Kidney tubule cell (primary cell): ENCODE data around the gene FOXN4.
A peak's percentile ranks its signal among the peaks of the same experiment; 100 is the strongest.

Source experiments
- DNase-seq: peaks from one replicate; pipeline ENCODE4 v3.0.0-alpha.2; 2018; ENCODE audit warnings: low spot score

FOXN4 gene

DNA sequence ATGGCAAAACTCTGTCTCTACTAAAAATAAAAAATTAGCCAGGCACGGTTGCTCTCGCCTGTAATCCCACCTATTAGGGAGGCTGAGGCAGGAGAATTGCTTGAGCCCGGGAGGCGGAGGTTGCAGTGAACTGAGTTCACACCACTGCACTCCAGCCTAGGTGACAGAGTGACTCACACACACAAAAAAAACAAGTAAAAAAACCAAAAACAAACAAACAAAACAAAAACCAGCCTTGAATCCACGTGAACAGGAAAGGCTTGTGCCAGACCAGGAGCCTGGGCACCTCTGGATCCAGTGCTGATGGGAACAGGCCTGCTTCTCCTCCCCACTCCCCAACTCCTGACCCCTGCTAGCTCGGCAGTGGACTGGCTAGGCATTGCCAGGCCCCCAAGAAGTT is 3.5 kb downstream of the FOXN4 start:
- no peak for DNase-seq

DNA sequence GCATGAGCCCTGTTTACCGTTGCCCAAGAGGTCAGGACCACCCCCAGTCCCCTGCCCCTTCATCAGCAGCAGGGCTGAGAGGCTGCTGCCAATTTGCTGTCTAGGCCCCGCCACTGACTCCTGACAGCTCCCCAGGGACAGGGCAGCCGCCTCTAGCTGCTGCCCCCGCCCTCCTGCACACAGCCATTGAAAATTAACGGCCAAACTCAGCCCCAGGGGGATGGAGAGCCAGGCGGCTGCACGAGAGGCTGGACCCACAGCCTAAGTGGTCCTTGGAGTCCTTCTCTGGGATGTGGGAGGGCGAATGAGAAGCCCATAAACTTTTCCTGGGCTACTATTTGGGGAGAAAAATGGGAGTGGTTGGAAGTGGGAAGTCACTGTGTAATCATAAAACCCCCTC is 4.6 kb downstream of the FOXN4 start:
- no peak for DNase-seq

DNA sequence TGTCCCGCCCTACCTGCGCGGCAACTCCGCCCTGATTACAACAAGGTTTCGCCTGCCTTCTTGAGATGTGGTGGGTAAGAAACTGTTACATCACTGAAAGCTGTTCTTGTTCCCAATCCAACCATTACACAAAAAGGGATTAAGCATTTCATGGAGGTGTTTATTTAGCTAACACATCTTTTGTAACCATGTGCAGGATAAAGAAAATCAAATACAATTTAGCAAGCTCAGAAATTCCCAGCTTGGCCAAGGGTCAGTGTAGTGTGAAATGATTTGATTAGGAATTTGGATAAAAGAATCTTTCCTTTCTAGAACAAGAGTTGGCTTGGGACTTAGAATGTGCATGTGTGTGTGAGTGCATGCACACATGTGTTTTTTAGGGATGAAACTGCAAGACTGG is 6.3 kb downstream of the FOXN4 start:
- DNase-seq = no peak

DNA sequence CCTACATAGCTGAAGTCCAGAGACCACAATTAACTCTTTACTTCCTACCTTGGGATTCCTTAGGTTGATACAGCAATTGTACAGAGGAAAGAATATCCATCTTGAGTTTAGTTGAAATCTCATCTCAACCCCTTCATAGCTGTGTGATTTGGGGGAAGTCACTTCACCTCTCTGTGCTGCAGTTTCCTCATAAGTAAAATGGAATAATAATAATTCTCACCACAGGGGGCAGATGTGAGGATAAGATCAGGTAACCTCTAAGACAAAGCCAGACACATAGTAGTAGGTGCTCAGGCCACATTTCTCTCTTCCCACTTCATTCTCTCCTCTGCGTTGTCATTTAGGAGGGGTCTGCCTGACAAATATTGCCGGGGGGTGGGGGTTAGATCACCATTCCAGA is 6.7 kb downstream of the FOXN4 start:
- peak; percentile 11 for DNase-seq

DNA sequence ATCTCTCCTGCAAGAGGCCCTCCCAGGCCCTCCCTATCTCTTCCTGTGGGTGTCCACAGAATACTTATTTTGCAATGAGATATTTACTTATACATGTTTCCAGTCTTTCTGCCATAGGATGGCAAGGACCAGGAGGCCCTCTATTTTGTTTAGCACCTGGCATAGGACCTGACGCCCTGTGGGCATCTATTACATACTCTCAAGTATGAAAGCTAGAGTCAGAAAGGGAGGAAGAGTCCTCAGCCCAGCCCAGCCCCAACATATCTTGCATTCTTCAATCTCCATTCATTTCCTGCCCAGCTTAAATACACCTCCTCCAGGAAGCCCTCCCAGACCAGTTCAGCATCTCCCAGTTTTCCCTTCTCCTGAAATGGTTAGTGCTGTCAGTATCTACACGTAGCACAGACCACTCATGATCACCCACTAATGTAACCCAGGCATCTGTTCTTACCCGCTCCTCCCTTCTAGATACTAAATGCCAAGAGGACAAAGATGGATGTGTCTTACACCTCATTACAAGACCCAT is 7.4 kb downstream of the FOXN4 start:
- no peak for DNase-seq

DNA sequence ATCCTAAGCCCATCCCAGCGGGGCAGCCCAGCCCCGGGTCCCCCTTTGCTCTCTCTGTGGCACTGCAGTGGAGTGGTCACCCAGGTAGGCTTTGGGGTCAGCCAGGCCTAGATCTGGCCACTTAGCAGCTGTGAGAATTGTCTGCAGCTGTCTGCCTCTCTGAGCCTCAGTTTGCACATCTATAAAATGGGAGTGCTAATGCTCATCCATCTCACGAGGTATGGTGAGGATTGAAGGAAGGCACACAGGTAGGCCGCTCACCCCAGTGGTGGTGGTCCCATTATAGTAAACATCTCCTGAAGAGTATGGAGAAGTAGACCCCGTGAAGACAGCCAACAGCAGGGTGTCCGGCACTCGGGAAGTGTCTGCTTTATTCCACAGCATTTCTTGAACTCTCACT is 9.2 kb downstream of the FOXN4 start:
- DNase-seq = no peak

DNA sequence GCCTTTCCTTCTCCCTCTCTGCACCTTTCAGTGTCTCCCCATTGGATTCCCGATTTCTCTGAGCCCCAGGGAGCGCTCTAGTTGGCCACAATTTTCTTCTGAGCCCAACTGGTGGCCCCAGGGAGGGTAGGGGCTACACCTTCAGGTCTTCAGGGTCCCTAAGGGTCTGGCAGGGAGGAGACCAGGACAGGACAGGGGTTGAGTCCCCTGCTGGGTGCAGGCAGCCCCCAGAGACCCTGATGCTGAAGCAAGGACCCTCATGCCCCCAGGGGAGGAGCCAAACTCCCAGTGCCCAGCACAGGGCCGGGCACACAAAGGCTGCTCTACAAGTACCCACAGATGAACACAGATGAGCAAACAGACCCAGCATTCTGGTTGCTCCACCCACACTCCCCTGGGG is 12.7 kb downstream of the FOXN4 start:
- no peak for DNase-seq

DNA sequence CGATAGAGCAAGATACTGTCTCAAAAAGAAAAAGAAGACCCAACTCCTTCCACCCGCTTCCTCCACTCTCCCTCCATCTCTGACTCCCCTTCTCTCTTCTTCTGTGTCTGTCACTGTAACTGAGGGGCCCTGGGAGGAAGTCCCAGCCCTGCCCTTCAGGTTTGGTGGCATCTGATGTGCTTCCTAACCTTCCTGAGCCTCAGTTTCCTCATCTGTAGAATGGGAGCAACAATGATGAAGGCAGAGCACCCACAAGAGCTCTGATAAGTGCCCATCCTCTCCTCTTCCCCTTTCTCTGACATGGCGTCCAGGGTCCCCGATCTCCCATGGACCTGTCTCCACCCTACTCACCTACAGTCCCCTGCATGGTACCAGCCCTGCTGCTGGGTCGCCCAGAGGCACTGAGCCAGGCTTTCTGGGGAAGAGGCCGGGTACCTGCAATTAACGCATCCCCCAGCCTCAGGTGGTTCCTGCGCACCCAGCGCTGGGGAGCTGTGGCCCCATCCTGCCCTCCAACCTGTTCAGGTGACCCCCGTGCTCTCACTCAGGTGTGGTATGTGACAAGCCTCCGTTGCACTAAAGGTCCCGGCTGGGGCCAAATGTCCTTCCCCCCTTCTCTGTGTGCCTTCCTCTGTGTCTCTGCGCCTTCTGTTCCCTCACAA is 13.2 kb downstream of the FOXN4 start:
- no peak for DNase-seq

DNA sequence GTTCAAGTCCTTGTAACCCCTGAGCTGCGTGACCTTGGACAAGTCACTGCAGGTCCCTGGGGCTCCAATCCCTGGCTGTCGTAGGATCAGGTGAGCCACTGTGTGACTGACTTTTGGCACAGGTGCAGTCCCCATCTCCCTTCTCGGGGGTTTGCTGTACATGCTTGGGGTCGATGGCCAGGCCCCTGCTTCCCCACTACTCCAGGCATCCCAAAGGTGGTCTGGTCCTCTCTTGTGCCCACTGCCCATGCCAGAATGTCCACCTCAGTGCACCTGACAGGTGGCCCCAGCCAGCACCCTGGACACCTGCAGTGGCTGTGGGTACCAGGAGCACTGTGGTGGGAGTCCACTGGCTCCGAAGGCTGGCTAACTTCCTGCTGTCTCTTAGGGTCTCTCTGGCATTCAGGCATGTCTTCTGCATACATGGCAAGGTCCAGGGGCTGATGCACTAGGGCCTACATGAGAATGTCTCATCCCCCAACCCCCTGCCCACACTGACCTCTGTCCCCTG is 14.7 kb downstream of the FOXN4 start:
- no peak for DNase-seq

DNA sequence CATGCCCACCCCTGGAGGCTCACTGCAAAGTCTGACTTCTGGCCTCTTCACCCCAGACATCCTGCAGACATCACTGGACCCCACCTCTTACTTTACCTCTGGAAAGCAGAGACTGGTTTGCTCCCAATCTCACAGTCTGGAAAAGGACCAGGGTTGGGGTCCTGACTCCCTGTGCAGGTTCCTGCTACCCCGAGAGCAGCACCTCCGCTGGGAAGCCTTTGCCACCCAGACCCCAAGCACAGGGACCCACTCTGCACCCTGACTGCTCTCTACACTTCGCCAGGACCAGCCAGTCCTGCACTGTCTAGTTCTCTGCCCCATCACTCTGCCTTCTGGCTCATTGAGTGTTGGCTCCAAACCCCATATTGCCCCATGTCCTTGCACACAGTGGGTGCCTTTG is 16.0 kb downstream of the FOXN4 start:
- no peak for DNase-seq

DNA sequence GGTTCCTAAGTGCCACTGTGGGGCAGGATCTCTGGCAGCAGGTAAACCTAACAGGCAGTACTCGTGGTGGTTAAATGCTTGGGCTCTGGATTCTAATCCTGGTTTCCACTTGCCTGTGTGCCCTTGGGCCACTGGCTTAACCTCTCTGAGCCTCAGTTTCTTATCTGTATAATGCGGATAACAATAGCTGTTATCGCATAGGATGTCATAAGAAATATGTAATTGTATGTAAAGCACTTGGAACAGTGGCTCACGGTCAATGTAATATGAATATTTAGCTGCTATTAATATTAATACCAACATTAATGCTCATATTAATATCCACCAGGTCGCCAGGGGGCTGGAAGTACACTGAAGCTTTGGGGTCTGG is 16.8 kb downstream of the FOXN4 start:
- DNase-seq = no peak

DNA sequence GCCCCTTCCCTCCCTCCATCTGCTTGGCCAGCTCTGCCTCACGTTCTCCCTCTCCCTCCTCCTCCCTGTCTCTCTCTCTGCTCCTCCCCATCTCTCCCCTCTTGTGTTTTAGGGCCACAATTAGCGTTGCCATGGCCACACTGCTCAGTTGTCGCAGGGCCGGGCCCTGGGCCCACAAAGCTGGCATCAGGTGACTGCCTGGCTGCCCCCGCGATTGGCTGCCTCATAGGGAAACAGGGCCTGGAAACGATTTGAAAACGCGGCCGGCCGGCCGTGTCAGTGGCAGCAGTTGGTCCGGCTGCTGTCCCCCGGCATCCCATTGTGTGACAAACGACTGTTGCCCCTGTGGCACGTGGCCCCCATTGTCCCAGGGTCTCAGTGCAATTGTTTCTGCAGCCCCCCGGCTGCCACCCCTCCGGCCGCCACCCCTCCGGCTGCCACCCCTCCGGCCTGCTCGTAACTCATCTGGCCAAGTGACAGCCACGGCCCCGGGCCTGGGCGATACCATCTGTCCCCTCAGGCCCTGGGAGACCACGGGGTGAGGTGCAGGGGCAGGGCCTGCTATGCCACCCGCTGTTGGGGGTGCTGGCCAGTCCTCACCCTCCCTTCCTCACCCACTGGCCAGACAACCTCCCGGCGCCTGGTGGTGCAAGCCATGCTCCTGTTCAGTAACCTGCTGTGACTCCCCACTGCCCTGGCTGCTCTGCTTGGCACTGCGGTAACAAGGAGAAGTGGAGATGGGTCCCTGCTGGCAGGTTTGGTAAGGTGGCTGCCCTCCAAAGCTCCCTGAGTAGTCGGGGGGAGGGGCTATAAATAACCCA is 17.4 kb downstream of the FOXN4 start:
- DNase-seq = peak; percentile 46

DNA sequence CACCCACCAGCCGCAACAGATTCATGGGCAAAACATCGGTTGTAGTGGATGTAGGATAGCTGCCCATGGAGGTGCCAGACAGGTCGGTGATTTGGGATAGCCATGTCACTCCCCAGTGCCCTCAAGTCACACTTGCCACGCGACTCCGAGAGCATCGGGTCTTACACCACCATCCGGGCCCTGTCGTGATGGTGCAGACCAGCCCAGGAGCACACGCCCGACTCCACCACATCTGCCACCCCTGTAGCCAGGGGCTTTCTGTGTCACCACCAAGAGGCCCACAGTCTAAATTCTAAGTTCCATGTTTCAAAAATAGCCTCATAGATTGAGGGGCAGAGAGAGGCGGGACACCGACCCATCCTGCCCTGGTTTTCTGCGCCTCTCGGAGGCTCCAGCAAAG is 18.0 kb downstream of the FOXN4 start:
- no peak for DNase-seq

DNA sequence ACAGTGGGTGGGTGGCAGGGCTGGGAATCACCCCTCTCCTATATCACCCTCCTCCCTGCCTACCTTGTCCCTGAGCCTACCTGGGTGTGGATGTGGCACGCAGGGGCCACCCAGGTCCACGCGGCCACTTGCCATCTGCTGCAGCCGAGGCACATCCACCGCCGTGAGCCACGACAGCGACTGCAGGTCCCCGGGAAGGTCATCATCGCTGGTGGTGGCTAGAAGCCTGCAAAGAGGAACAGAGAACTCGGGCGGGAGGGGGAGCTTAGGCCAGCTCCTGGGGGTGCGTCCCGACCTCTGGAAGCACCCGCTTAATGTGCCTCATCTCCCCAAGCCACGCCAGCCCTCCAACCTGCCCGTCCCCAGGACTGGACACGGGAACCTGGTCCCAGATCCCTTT is 19.0 kb downstream of the FOXN4 start:
- no peak for DNase-seq

DNA sequence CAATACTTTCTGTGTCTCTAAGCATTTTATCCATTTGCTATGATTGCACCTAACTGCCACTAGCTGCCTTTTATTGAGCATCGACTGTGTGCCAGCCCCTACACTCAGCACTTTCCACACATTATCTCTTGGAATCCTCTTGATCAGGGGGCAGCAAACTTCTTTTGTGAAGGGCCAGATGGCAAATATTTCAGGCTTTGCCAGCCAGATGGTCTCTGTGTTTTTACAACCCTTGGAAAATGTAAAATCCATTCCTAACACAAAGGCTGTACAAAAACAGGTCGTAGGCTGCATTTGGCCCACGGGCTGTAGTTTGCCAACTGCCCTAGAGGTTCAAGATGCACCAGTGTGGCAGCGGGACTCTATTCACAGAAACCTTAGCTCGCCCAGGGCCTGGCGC is 19.5 kb downstream of the FOXN4 start:
- DNase-seq = no peak

DNA sequence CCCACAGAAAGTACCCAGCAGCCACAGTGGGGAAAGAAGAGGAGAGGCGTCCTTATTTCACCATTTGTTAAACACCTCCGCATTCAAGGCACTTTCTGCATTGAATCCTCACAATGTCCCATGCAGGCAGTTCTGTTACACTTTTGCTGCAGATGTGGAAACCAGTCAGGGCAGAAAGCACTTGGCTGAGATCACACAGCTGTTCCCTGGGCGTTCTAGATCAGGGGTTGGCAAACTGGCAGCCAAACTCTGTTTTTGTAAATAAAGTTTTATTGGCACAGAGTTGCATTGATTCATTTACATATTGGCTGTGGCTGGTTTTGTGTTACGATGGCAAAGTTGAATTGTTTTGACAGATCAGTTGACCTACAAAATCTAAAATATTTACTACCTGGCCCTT is 20.1 kb downstream of the FOXN4 start:
- no peak for DNase-seq

DNA sequence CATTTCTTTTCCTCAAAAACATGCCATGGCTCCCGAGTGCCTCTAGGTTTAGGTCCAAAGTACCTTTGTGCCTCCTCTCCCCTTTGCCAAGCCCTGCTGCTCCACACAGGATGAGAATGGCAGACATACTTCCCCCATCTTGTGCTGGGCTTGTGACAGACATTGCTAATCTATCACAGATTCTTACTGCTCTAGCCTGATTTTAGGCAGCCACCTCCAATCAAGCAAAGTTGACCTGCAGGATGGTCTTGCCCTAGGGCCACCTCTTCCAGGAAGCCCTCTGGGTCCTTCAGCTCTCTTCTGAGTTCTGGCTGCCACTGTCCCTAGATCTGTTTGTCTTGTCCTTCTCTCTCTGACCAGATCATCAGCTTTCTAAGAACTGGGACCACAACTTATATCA is 20.5 kb downstream of the FOXN4 start:
- DNase-seq = peak; percentile 3

DNA sequence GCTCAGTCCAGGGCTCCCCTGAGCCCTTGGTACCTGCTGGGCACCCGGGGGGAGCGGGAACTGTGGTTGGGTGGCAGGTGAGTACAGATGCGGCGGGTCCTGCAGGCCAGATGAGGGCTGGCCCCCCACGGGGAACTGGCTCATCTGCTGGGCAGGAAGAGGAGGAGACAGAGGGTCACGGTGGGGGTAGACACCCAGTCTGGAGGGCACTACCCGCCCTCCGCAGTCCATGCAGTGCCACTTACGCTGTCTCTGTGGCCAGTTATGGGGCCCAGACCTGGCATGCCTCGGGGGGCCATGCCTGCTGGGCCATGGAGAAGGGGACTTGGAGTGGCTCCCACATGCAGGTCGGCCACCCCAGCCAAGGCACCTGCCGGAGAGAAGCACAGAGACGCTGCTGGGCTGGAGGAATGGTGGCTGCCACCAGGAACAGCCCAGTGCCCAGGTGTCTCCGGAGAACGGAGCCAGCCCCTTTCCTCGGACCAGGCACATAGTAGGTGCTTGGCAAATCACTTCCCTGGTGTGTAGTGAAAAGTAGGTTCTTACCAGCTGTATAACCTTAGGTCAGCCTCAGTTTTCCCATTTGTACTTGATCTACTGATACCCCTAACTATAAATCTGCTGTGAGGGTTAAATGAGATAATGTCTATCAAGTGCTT is 21.1 kb downstream of the FOXN4 start:
- DNase-seq = no peak

DNA sequence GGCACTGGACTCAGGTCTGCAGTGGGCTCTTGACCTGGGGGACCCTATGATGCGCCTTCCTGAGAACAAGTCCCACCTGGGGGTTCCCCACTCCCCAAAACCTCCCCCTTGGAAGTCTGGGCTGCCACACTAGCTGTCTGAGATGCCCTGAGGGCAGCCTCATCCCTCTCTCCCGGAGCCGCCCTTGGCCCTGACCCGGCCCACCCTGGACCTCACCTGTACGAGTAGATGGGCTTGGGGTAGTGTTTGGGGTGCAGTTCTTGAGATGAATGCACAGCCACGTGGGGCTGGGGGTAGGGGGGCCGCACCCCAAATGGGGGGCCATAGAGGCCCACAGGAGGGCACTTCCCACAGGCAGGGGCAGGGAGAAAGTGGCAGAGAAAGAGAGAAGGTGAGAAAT is 21.9 kb downstream of the FOXN4 start:
- DNase-seq = no peak

DNA sequence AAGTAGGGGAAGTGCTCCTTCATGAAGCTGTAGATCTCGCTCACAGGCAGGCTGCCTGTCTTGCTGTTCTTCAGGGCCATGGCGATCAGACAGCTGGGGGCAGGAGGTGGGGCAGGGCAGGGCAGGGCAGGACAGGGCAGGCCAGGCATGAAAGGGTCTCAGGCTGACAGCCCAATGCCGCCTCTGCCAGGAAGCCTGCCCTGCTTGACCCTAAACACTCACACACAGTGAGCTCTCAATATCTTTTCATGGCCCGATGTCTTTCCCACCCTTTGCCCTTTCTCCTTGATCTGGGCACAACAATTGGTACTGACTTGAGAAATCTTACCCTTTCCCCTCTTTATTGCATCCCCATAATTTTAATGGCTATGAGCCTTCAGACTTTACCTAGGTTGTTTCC is 22.4 kb downstream of the FOXN4 start:
- no peak for DNase-seq

DNA sequence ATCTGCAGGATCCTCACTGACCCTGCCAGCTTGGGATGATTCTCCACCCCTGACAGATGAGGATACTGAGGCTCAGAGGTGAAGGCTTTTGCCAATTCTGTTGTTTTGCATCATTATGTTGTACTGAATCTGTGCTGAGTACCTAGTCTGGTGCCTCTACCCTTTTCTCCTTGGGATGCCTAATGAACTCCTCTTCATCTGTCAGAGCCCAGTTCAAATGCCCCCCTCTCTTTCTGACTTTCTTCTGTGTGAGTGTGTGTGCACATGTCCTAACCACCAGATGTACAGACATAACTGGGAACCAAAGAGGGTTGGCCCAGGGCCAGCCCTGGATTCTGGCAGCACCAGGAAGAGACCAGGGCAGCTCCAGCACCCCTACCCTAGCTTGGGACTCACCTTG is 22.8 kb downstream of the FOXN4 start:
- DNase-seq = no peak

DNA sequence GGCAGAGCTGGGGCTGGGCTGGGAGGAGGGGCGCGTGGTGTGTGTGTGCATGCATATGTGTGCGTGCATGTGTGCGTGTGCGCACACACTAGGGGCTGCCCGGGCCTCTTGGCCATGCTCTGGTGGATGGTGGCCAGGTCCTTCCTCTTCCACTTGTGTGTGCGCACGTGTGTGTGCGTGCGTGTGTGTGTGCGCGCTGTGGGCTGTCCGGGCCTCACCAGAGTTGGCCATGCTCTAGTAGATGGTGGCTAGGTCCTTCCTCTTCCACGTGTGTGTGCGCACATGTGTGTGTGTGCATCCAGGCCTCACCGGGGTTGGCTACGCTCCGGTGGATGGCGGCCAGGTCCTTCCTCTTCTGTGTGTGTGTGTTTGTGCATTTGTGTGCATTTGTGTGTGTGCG is 24.7 kb downstream of the FOXN4 start:
- DNase-seq = no peak

DNA sequence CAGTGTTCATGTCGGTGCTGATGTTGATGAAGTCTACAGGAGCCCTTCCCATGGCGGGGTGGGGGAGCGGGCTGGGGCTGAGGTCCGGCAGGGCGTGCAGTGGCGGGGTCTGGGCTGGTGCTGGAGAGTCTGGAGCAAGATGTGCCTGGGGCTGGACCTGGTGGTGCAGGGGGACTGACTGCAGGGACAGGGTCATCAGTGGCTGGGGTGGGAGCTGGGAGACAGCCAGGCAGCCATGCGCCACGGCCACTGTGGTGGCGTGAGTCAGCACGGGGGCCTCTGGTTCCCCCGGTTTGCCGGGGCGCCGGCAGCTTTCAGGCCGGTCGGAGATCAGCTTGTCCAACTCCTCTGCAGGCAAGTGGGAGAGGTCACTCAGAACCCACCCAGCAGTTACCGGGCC is 27.6 kb downstream of the FOXN4 start:
- no peak for DNase-seq
